B cell (primary cell): ENCODE results near the gene OR2T6.
"Not testable (repeated sequence)": the region's sequence is repeated elsewhere in the genome, so short reads cannot be mapped to it uniquely, and the experiment has no call there.

Source experiments
- CTCF ChIP-seq: fragments of 200-600 bp; IDR thresholded peaks from one replicate; pipeline ENCODE4 v1.8.0; 2022; ENCODE audit warnings: antibody characterized with exemption, mild to moderate bottlenecking
- EZH2 ChIP-seq: IDR thresholded peaks from 2 replicates; pipeline ENCODE4 v1.6.1; 2012; ENCODE audit warnings: borderline replicate concordance, low read depth, mild to moderate bottlenecking, moderate library complexity, low read length; ENCODE audit not compliant: insufficient read depth, poor library complexity, severe bottlenecking

- not testable (repeated sequence) for TF ChIP-seq CTCF, EZH2
These were observed 52.1 kb downstream of the OR2T6 start for GRCh38 chr1:248427526-248428191.
